ENCODE data around the gene RCC2.
"Not testable (repeated sequence)": the region's sequence is repeated elsewhere in the genome, so short reads cannot be mapped to it uniquely, and the experiment has no call there.

RCC2 gene

DNA sequence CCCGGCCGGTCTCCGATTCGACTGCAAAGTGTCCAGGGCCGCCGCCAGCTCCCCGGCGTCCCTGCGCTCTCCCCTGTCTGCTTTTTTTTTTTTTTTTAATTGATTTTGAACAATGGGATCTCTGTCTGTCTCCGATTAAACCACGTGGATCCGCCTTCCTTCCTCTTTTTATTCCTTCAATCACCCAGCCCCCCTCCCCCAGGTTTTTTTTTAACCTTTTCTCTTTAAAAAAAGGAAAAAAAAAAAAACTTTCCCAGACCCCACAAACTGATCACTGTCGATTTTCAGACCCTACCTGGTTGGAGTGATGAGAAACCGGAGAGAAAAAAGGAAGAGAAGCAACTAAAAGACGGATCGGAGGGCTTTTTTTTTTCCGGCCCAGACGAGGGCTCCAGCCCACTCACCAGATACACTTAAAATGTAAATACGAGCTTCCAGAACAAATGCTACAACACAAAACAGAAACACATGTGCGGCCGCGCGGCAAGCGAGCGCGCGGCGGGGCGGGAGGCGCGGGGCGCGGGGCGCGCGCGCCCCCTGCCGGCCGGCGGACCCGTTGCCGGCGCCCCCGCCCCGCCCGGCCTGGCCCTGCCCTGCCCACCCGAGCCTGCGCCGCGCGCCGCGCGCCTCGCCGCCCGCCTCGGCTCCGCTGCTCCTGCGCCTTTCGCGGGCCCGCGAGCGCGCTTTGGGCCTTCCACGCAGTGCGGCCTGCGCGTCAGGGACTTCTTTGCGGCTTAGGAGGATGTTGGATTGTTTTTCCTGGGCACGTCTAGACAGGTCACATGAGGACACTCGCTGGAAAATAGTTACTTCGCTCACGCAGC is at the start of gene RCC2:
Gene RCC2 (minus strand): TSS at position 428 of the 824 bp plus-strand sequence. CDS start 1,163 bp downstream, outside the sequence.
- Histone ChIP-seq H3K9ac (peak within 1 kb of the TSS; percentile 96), H2AFZ (ENCODE audit: low read depth) (peak within 1 kb of the TSS; percentile 89), H3K79me2 (ENCODE audit: insufficient read depth, low read depth) (peaks cover 41% of the 10 kb centered on the region), H4K20me1 (ENCODE audit: insufficient read depth) (peaks cover 10% of the 10 kb centered on the region; the same call in 1 of the 2 replicates), H3K4me2 (peak within 1 kb of the TSS; percentile 74), H3K4me1 (ENCODE audit: low read depth, poor library complexity, severe bottlenecking) (peaks cover 51% of the 10 kb centered on the region), H3K27ac (peak within 1 kb of the TSS; percentile 86), H3K36me3 (ENCODE audit: insufficient read depth) (no peaks in the 10 kb centered on the region; the same call in 1 of the 2 replicates), H3K27me3 (ENCODE audit: insufficient read depth, low read depth) (peaks cover 17% of the 10 kb centered on the region; the same call in 1 of the 2 replicates), H3K4me3 (IDR thresholded peaks at IDR 0.05; ENCODE audit: insufficient read depth, low read depth, low read length) (no peak within 1 kb of the TSS)
- TF ChIP-seq, protein P1, sequence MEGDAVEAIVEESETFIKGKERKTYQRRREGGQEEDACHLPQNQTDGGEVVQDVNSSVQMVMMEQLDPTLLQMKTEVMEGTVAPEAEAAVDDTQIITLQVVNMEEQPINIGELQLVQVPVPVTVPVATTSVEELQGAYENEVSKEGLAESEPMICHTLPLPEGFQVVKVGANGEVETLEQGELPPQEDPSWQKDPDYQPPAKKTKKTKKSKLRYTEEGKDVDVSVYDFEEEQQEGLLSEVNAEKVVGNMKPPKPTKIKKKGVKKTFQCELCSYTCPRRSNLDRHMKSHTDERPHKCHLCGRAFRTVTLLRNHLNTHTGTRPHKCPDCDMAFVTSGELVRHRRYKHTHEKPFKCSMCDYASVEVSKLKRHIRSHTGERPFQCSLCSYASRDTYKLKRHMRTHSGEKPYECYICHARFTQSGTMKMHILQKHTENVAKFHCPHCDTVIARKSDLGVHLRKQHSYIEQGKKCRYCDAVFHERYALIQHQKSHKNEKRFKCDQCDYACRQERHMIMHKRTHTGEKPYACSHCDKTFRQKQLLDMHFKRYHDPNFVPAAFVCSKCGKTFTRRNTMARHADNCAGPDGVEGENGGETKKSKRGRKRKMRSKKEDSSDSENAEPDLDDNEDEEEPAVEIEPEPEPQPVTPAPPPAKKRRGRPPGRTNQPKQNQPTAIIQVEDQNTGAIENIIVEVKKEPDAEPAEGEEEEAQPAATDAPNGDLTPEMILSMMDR (conservative IDR thresholded peaks at IDR 0.05; ENCODE audit: low read depth, low read length): no peak; the same call in 1 of the 2 replicates

DNA sequence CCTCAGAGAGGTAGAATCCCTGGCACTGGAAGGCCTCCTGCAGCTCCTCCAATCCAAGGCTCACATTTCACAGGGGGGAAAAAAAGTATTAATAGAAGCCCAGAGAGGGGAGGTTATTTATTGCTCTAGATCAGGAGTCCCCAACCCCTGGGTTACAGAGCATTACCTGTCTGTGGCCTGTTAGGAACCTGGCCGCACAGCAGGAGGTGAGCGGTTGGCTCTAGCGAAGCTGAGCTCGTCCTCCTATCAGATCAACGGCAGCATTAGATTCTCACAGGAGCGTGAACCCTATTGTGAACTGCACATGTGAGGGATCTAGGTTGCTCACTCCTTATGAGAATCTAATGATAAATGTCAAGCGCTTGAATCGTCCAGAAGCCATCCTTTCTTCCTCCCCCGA is 46.8 kb upstream of the RCC2 start:
- Histone ChIP-seq H3K4me2 (no peak overlapping the region), H2AFZ (ENCODE audit: low read depth) (no peak overlapping the region)
- TF ChIP-seq, protein P1 (conservative IDR thresholded peaks at IDR 0.05; ENCODE audit: low read depth, low read length): no peak

DNA sequence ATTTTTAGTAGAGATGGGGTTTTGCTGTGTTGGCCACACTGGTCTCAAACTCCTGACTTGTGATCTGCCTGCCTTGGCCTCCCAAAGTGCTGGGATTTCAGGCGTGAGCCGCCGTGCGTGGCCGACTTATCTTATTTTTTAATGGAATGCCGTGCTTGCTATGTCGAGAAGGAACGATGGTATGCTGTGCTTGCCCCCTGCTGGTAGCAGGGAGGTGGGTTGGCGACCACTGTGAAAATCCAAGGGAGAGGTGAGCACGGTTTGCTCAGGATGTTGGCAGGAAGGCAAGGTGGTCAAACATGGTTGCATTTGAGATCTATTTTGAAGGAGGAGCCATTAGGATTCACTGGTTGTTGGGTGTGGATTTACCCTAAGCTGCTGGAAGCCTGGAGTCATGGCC is 45.8 kb upstream of the RCC2 start:
- TF ChIP-seq, protein P1 (conservative IDR thresholded peaks at IDR 0.05; ENCODE audit: low read depth, low read length): no peak
- H2AFZ ChIP-seq (ENCODE audit: low read depth): no peak overlapping the region
- no peaks in the 10 kb centered on the region for H3K36me3 ChIP-seq (ENCODE audit: insufficient read depth)
- H3K4me1 ChIP-seq (ENCODE audit: low read depth, poor library complexity, severe bottlenecking): no peaks in the 10 kb centered on the region
- no peak overlapping the region for H3K27ac ChIP-seq
- no peaks in the 10 kb centered on the region for H3K27me3 ChIP-seq (ENCODE audit: insufficient read depth, low read depth)
- no peaks in the 10 kb centered on the region for H4K20me1 ChIP-seq (ENCODE audit: insufficient read depth)
- H3K9ac ChIP-seq: no peak overlapping the region
- H3K79me2 ChIP-seq (ENCODE audit: insufficient read depth, low read depth): no peaks in the 10 kb centered on the region
- no peak overlapping the region for H3K4me3 ChIP-seq (IDR thresholded peaks at IDR 0.05; ENCODE audit: insufficient read depth, low read depth, low read length)
- H3K4me2 ChIP-seq: no peak overlapping the region

More for the DNA sequence above, 46.8 kb upstream of the RCC2 start:
- Histone ChIP-seq H3K79me2 (ENCODE audit: insufficient read depth, low read depth) (no peaks in the 10 kb centered on the region), H4K20me1 (ENCODE audit: insufficient read depth) (no peaks in the 10 kb centered on the region), H3K36me3 (ENCODE audit: insufficient read depth) (no peaks in the 10 kb centered on the region), H3K9ac (no peak overlapping the region), H3K4me1 (ENCODE audit: low read depth, poor library complexity, severe bottlenecking) (no peaks in the 10 kb centered on the region), H3K4me3 (IDR thresholded peaks at IDR 0.05; ENCODE audit: insufficient read depth, low read depth, low read length) (no peak overlapping the region), H3K27ac (no peak overlapping the region), H3K27me3 (ENCODE audit: insufficient read depth, low read depth) (no peaks in the 10 kb centered on the region)

DNA sequence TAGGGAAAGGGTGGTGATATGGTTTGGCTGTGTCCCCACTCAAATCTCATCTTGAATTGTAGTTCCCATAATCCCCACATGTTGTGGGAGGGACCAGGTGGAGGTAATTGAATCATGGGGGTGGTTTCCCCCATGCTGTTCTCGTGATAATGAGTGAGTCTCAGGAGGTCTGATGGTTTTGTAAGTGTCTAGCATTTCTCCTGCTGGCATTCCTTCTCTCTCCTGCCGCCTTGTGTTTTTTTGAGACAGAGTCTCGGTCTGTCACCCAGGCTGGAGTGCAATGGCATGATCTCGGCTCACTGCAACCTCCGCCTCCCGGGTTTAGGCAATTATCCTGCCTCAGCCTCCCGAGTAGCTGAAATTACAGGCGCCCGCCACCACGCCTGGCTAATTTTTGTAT is 42.5 kb upstream of the RCC2 start:
- H3K27ac ChIP-seq; H3K4me1 ChIP-seq (ENCODE audit: low read depth, poor library complexity, severe bottlenecking); H3K79me2 ChIP-seq (ENCODE audit: insufficient read depth, low read depth); H3K4me2 ChIP-seq; H4K20me1 ChIP-seq (ENCODE audit: insufficient read depth); H3K27me3 ChIP-seq (ENCODE audit: insufficient read depth, low read depth); H3K36me3 ChIP-seq (ENCODE audit: insufficient read depth); H2AFZ ChIP-seq (ENCODE audit: low read depth); H3K4me3 ChIP-seq (IDR thresholded peaks at IDR 0.05; ENCODE audit: insufficient read depth, low read depth, low read length); H3K9ac ChIP-seq: not testable (repeated sequence)

DNA sequence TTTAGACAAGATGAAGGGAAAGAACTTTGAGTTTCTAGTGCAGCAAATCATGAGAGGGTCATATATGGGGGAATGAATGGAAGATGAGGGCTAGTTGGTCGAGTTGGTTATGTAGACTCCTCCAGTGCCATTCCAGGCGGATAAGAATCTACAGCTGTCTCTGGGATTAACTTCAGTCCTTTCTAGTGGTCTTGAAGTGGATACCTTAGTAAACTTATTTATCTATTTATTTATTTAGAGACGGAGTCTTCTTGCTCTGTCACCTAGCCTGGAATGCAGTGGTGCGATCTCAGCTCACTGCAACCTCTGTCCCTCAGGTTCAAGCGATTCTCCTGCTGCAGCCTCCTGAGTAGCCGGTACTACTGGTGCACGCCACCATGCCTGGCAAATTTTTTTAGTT is 41.4 kb upstream of the RCC2 start:
- Histone ChIP-seq H4K20me1 (ENCODE audit: insufficient read depth) (no peaks in the 10 kb centered on the region), H3K4me3 (IDR thresholded peaks at IDR 0.05; ENCODE audit: insufficient read depth, low read depth, low read length) (no peak overlapping the region)

More for the DNA sequence above, 41.4 kb upstream of the RCC2 start:
- Histone ChIP-seq H3K9ac (no peak overlapping the region), H3K4me2 (no peak overlapping the region), H3K27me3 (ENCODE audit: insufficient read depth, low read depth) (no peaks in the 10 kb centered on the region), H2AFZ (ENCODE audit: low read depth) (no peak overlapping the region), H3K79me2 (ENCODE audit: insufficient read depth, low read depth) (no peaks in the 10 kb centered on the region), H3K27ac (no peak overlapping the region), H3K4me1 (ENCODE audit: low read depth, poor library complexity, severe bottlenecking) (no peaks in the 10 kb centered on the region), H3K36me3 (ENCODE audit: insufficient read depth) (no peaks in the 10 kb centered on the region)
- TF ChIP-seq, protein P1 (conservative IDR thresholded peaks at IDR 0.05; ENCODE audit: low read depth, low read length): no peak

Measured in KMS-11 (cell line).